ENCODE measurements around the gene MT1X.

Gene MT1X

DNA sequence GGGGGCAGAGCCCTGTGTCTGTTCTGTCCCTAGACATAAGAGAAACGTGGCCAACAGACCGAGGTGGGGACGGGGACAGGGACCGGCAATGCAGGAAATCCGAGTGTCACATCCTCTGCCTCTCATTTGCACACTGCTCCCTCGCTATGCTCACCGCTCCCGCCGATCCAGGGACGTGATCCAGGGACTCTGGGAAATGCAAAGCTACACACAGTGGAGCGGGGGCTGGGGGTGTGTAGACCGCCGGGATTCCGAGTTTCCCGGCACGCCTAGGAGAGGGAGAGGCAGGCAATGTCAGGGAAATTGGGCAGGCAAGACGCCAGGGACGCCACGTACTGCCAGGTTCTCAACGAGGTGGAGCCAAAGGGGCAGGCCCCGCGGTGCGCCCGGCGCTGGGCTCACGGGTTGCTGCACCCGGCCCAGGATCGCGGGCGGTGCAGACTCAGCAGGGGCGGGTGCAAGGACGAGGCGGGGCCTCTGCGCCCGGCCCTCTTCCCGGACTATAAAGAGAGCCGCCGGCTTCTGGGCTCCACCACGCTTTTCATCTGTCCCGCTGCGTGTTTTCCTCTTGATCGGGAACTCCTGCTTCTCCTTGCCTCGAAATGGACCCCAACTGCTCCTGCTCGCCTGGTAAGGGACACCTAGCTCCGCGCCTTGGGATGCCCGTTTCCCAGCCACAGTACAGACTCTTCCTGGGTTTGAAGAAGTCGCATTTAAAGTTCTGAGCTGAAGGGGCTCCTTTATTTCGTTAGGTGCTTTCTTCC lies at the start of gene MT1X:
Gene MT1X (plus strand): TSS at position 532 of the 764 bp plus-strand sequence. CDS start 71 bp downstream, at position 603.
- peak; percentile 59 to 63 for DNase-seq (ENCODE audit: low spot score in 2 of 2)

GRCh38 chr16:56632848-56633365 lies 49.4 kb upstream of the MT1X start:
- peak overlapping the region; percentile 59 for H3K4me3 Mint-ChIP-seq
- no peaks in the 10 kb centered on the region for H3K36me3 Mint-ChIP-seq

More for the DNA sequence above, at the start of gene MT1X:
- Mint-ChIP-seq H3K4me1 (peaks cover 9% of the 10 kb centered on the region), H3K4me3 (peak within 1 kb of the TSS; percentile 93), H3K27ac (peak within 1 kb of the TSS; percentile 45), H3K9me3 (peaks cover 3% of the 10 kb centered on the region), H3K27me3 (peaks cover 6% of the 10 kb centered on the region), H3K36me3 (peaks cover 3% of the 10 kb centered on the region)
- peak; percentile 100 for ATAC-seq (ENCODE audit: low read depth)

DNA sequence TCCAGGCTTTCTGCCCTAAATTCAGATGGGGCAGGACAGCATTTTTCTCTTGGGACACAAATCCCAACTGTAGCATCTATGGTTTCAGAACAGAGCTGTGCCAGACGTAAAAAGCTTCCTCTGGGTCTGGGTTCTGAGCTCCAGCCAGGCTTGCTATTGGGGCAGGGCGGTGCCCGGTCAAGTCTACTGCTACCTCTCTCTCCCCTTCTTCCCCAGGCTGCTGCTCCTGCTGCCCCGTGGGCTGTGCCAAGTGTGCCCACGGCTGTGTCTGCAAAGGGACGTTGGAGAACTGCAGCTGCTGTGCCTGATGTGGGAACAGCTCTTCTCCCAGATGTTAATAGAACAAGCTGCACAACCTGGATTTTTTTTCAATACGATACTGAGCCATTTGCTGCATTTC lies 48.7 kb upstream of the MT1X start:
- Mint-ChIP-seq H3K27ac (no peak overlapping the region), H3K4me3 (no peak overlapping the region), H3K36me3 (no peaks in the 10 kb centered on the region), H3K9me3 (no peaks in the 10 kb centered on the region), H3K4me1 (peaks cover 31% of the 10 kb centered on the region), H3K27me3 (peaks cover 33% of the 10 kb centered on the region)
- ATAC-seq (ENCODE audit: low read depth) = no peak
- no peak for DNase-seq (ENCODE audit: low spot score in 2 of 2)

More at GRCh38 chr16:56632848-56633365, 49.4 kb upstream of the MT1X start:
- no peak overlapping the region for H3K27ac Mint-ChIP-seq
- peaks cover 30% of the 10 kb centered on the region for H3K4me1 Mint-ChIP-seq
- no peaks in the 10 kb centered on the region for H3K9me3 Mint-ChIP-seq
- DNase-seq (ENCODE audit: low spot score in 2 of 2) (no peak), ATAC-seq (ENCODE audit: low read depth) (no peak)
- peaks cover 30% of the 10 kb centered on the region for H3K27me3 Mint-ChIP-seq

- H3K4me1 Mint-ChIP-seq = peaks cover 28% of the 10 kb centered on the region
- no peak overlapping the region for H3K27ac Mint-ChIP-seq
- ATAC-seq (ENCODE audit: low read depth) (no peak), DNase-seq (ENCODE audit: low spot score in 2 of 2) (no peak)
- peak overlapping the region; percentile 31 for H3K4me3 Mint-ChIP-seq
- peaks cover 35% of the 10 kb centered on the region for H3K27me3 Mint-ChIP-seq
- H3K9me3 Mint-ChIP-seq = no peaks in the 10 kb centered on the region
- no peaks in the 10 kb centered on the region for H3K36me3 Mint-ChIP-seq
Observed at GRCh38 chr16:56634715-56635440, 47.4 kb upstream of the MT1X start.

- H3K9me3 Mint-ChIP-seq = no peaks in the 10 kb centered on the region
- H3K36me3 Mint-ChIP-seq = no peaks in the 10 kb centered on the region
- H3K27me3 Mint-ChIP-seq = peaks cover 35% of the 10 kb centered on the region
- DNase-seq (ENCODE audit: low spot score in 2 of 2) (no peak), ATAC-seq (ENCODE audit: low read depth) (no peak)
- H3K4me1 Mint-ChIP-seq = peaks cover 22% of the 10 kb centered on the region
- peak overlapping the region; percentile 31 for H3K4me3 Mint-ChIP-seq
- no peak overlapping the region for H3K27ac Mint-ChIP-seq
Observed at GRCh38 chr16:56635441-56635967, 46.8 kb upstream of the MT1X start.

DNA sequence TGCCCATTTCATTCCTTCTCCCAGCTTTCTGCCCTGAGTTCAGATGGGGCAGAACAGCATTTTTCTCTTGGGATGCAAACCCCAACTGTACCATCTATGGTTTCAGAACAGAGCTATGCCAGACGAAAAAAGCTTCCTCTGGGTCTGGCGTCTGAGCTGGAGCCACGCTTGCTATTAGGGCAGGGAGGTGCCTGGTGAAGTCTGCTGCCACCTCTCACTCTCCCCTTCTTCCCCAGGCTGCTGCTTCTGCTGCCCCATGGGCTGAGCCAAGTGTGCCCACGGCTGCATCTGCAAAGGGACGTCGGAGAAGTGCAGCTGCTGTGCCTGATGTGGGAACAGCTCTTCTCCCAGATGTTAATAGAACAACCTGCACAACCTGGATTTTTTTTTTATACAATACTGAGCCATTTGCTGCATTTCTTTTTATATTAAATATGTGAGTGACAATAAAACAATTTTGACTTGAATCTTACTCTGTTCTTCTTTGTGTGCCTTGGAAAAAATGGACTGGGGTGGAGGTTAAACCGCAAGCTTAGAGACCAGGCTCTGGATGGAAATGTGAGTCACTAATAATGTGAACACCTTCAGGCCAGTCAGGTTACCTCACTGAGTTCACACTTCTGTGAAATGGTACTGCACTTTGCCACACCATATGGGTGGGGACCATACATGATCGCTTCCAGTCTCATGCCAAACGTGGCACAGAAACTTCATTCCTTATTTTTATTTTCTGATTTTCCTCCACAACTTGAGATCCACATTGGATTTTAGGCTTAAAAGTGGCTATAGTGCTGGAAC lies 45.5 kb upstream of the MT1X start:
- Mint-ChIP-seq H3K9me3 (no peaks in the 10 kb centered on the region), H3K4me3 (no peak overlapping the region), H3K4me1 (peaks cover 18% of the 10 kb centered on the region), H3K27ac (no peak overlapping the region), H3K36me3 (no peaks in the 10 kb centered on the region), H3K27me3 (peaks cover 33% of the 10 kb centered on the region)
- ATAC-seq (ENCODE audit: low read depth) = no peak
- no peak for DNase-seq (ENCODE audit: low spot score in 2 of 2)

- no peak within 1 kb of the TSS for H3K27ac Mint-ChIP-seq
- DNase-seq (ENCODE audit: low spot score in 2 of 2) (no peak), ATAC-seq (ENCODE audit: low read depth) (peak; percentile 31)
- H3K36me3 Mint-ChIP-seq = no peaks in the 10 kb centered on the region
- no peaks in the 10 kb centered on the region for H3K9me3 Mint-ChIP-seq
- peaks cover 20% of the 10 kb centered on the region for H3K4me1 Mint-ChIP-seq
- H3K4me3 Mint-ChIP-seq = peak within 1 kb of the TSS; percentile 43
- peaks cover 30% of the 10 kb centered on the region for H3K27me3 Mint-ChIP-seq
Observed at GRCh38 chr16:56637814-56638750, 44.2 kb upstream of the MT1X start, which contains the start of gene MT1A. TSS of gene MT1A (plus strand) at chr16:56638666. CDS start at chr16:56638739, 73 bp downstream.

GRCh38 chr16:56639045-56639444 lies 43.2 kb upstream of the MT1X start:
- H3K36me3 Mint-ChIP-seq = no peaks in the 10 kb centered on the region
- H3K9me3 Mint-ChIP-seq = no peaks in the 10 kb centered on the region
- peaks cover 27% of the 10 kb centered on the region for H3K4me1 Mint-ChIP-seq
- H3K27ac Mint-ChIP-seq = no peak overlapping the region
- no peak overlapping the region for H3K4me3 Mint-ChIP-seq
- DNase-seq (ENCODE audit: low spot score in 2 of 2) (no peak), ATAC-seq (ENCODE audit: low read depth) (no peak)
- peaks cover 29% of the 10 kb centered on the region for H3K27me3 Mint-ChIP-seq

DNA sequence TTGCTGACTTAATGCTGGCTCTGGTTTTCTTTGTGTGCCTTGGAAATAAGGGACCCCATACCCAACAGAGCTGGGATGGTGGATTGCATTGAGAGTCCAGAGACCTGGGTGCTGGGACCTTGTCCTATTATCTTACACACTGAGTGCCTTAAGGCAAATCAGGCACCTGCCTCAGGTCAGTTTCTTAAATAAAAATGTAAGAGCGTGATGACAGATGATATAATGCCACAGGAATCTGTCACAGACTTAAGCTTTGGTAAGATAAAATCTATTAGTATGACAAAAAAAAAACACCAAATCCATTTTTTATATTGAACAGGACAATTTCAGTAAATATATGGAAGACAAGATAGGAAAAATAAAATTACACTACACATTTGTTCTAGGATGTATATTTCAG lies 42.2 kb upstream of the MT1X start:
- DNase-seq (ENCODE audit: low spot score in 2 of 2) (no peak), ATAC-seq (ENCODE audit: low read depth) (no peak)
- Mint-ChIP-seq H3K36me3 (no peaks in the 10 kb centered on the region), H3K9me3 (no peaks in the 10 kb centered on the region), H3K27me3 (peaks cover 22% of the 10 kb centered on the region), H3K4me1 (peaks cover 25% of the 10 kb centered on the region), H3K27ac (no peak overlapping the region), H3K4me3 (no peak overlapping the region)

GRCh38 chr16:56641166-56641565 lies 41.1 kb upstream of the MT1X start:
- no peak overlapping the region for H3K4me3 Mint-ChIP-seq
- H3K27ac Mint-ChIP-seq = no peak overlapping the region
- DNase-seq (ENCODE audit: low spot score in 2 of 2) (no peak), ATAC-seq (ENCODE audit: low read depth) (no peak)
- H3K9me3 Mint-ChIP-seq = no peaks in the 10 kb centered on the region
- no peaks in the 10 kb centered on the region for H3K36me3 Mint-ChIP-seq
- peaks cover 19% of the 10 kb centered on the region for H3K27me3 Mint-ChIP-seq
- peaks cover 20% of the 10 kb centered on the region for H3K4me1 Mint-ChIP-seq

- no peak for DNase-seq (ENCODE audit: low spot score in 2 of 2)
- no peak overlapping the region for H3K27ac Mint-ChIP-seq
- H3K9me3 Mint-ChIP-seq = no peaks in the 10 kb centered on the region
- peak overlapping the region; percentile 80 for H3K4me3 Mint-ChIP-seq
- H3K27me3 Mint-ChIP-seq = peaks cover 8% of the 10 kb centered on the region
- ATAC-seq (ENCODE audit: low read depth) = peak; percentile 95
- H3K36me3 Mint-ChIP-seq = no peaks in the 10 kb centered on the region
- peaks cover 17% of the 10 kb centered on the region for H3K4me1 Mint-ChIP-seq
Observed at GRCh38 chr16:56643080-56643778, 39.0 kb upstream of the MT1X start.

- ATAC-seq (ENCODE audit: low read depth) = no peak
- Mint-ChIP-seq H3K27me3 (peaks cover 6% of the 10 kb centered on the region), H3K4me1 (peaks cover 17% of the 10 kb centered on the region), H3K4me3 (peak overlapping the region; percentile 80), H3K36me3 (no peaks in the 10 kb centered on the region), H3K27ac (no peak overlapping the region), H3K9me3 (no peaks in the 10 kb centered on the region)
- DNase-seq (ENCODE audit: low spot score in 2 of 2) = no peak
Observed at GRCh38 chr16:56643833-56644232, 38.4 kb upstream of the MT1X start.

All from memory B cell (primary cell).